ENCODE data around the gene TANC2. TPM values are rescaled to one million over a fixed set of nuclear protein-coding genes. Genes with fewer than 3 reads are reported as not detected.

The TANC2 gene
- total RNA-seq = 10 to 100 TPM in 4 of 5 donors, 1 to 10 TPM in 1; 7.8 to 99.1 (median 52.9) TPM
- polyA plus RNA-seq = 1 to 10 TPM; 1.1 to 3.2 (median 1.5) TPM
- long read RNA-seq, donor 1 = 0 reads
- long read RNA-seq, donor 2 = 0 reads
- long read RNA-seq, donor 3 = 0 reads
- long read RNA-seq, donor 4 = 0 reads
- long read RNA-seq, donor 5, full-length matches to known transcripts = 1 of 1 reads
- long read RNA-seq, donor 5, partial matches to known transcripts = 0 of 1 reads
- long read RNA-seq, donor 5, other reads (novel, unspliced or antisense) = 0 of 1 reads
- long read RNA-seq, donor 6 = 0 reads
- long read RNA-seq, donor 7 = 0 reads
- long read RNA-seq, donor 8 = 0 reads
- long read RNA-seq, donor 9, full-length matches to known transcripts = 2 of 28 reads
- long read RNA-seq, donor 9, partial matches to known transcripts = 26 of 28 reads
- long read RNA-seq, donor 9, other reads (novel, unspliced or antisense) = 0 of 28 reads
- long read RNA-seq, donor 10, partial matches to known transcripts = 0 of 1 reads
- long read RNA-seq, donor 10, other reads (novel, unspliced or antisense) = 0 of 1 reads

GRCh38 chr17:62965686-62966425 lies at the start of gene TANC2:
Gene TANC2 (plus strand): TSS chr17:62966235. CDS start chr17:63009560, 43,325 bp downstream.
- Histone ChIP-seq H3K27me3 (no peaks in the 10 kb centered on the region), H3K36me3 (no peaks in the 10 kb centered on the region), H3K27ac (peak within 1 kb of the TSS; percentile 87 to 95 (median 92)), H3K9me3 (no peaks in the 10 kb centered on the region), H3K4me1 (peaks cover 4 to 37% (median 31%) of the 10 kb centered on the region in 4 donors), H3K4me3 (peak within 1 kb of the TSS; percentile 84 to 96 (median 92))
- 1 to 4% (median 2%) methylated on average over 18 to 80 of the region's 81 CpGs for WGBS, 5 donors
- TF ChIP-seq POLR2AphosphoS5 (IDR thresholded peaks at IDR 0.05) (peak in 2 of 3 donors; percentile 22 to 56), CTCF (IDR thresholded peaks at IDR 0.05) (no peak)
- intact Hi-C loops (cut with DNase I; ENCODE audit: low total_unique reads) = loop anchor here (5.0 kb wide), 1 partner anchor 264 kb away; no protein-coding TSS in a partner anchor
- DNase-seq = peak; percentile 78 to 94

- H3K4me3 ChIP-seq = no peak overlapping the region
- intact Hi-C loops (cut with DNase I; ENCODE audit: low total_unique reads) = no loop called here
- TF ChIP-seq CTCF (IDR thresholded peaks at IDR 0.05) (no peak), EP300 (IDR thresholded peaks at IDR 0.05) (no peak), POLR2AphosphoS5 (IDR thresholded peaks at IDR 0.05) (no peak), POLR2A (IDR thresholded peaks at IDR 0.05) (no peak)
- no peaks in the 10 kb centered on the region for H3K9me3 ChIP-seq
- H3K4me1 ChIP-seq = peaks cover 0 to 4% (median 0%) of the 10 kb centered on the region in 4 donors
- 43 to 55% (median 47%) methylated on average over 9 of the region's 9 CpGs for WGBS, 5 donors
- no peaks in the 10 kb centered on the region for H3K27me3 ChIP-seq
- peak in 1 of 2 donors; percentile 45 for DNase-seq
- no peak overlapping the region for H3K27ac ChIP-seq
- no peaks in the 10 kb centered on the region for H3K36me3 ChIP-seq
Observed at GRCh38 chr17:62916684-62917571, 49.1 kb upstream of the TANC2 start.

DNA sequence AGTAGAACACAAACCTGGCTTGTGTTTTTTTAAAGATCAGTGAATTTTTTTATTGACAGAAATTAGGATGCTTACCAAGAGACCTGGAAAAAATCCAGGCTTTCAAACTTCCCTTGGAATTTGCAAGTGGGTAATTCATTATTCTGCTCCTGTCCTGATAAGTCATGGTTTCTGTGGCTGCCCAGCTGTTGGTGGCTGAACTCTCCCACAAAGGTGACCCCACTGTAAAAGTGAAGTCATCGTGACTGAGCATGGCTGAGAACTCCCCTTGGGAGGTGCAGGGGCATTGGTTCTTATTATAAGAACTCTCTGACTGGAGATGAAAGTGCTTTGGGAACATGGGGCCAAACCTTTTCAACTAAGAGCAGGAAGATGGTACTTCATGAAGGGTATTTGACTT lies 46.6 kb upstream of the TANC2 start:
- H3K36me3 ChIP-seq = no peaks in the 10 kb centered on the region
- no peaks in the 10 kb centered on the region for H3K27me3 ChIP-seq
- intact Hi-C loops (cut with DNase I; ENCODE audit: low total_unique reads) = no loop called here
- peaks cover 0 to 4% (median 0%) of the 10 kb centered on the region in 4 donors for H3K4me1 ChIP-seq
- no peaks in the 10 kb centered on the region for H3K9me3 ChIP-seq
- no peak overlapping the region for H3K27ac ChIP-seq
- WGBS, 5 donors = 24 to 44% (median 40%) methylated on average over 1 of the region's 1 CpG
- no peak overlapping the region for H3K4me3 ChIP-seq
- TF ChIP-seq POLR2AphosphoS5 (IDR thresholded peaks at IDR 0.05) = no peak
- TF ChIP-seq EP300 (IDR thresholded peaks at IDR 0.05) = no peak
- no peak for TF ChIP-seq CTCF (IDR thresholded peaks at IDR 0.05)
- no peak for TF ChIP-seq POLR2A (IDR thresholded peaks at IDR 0.05)
- DNase-seq = peak in 1 of 2 donors; percentile 16
